NOMO-1 treated with DMSO at 0.1 percent for 48 hours (cell line): Measurements from ENCODE around the gene HOXD9.

Experiments used
- DNase-seq: peaks from one replicate; lab custom pipeline; 2025; ENCODE audit not compliant: unreplicated experiment; lab: John Stamatoyannopoulos, UW

HOXD9 gene

DNA sequence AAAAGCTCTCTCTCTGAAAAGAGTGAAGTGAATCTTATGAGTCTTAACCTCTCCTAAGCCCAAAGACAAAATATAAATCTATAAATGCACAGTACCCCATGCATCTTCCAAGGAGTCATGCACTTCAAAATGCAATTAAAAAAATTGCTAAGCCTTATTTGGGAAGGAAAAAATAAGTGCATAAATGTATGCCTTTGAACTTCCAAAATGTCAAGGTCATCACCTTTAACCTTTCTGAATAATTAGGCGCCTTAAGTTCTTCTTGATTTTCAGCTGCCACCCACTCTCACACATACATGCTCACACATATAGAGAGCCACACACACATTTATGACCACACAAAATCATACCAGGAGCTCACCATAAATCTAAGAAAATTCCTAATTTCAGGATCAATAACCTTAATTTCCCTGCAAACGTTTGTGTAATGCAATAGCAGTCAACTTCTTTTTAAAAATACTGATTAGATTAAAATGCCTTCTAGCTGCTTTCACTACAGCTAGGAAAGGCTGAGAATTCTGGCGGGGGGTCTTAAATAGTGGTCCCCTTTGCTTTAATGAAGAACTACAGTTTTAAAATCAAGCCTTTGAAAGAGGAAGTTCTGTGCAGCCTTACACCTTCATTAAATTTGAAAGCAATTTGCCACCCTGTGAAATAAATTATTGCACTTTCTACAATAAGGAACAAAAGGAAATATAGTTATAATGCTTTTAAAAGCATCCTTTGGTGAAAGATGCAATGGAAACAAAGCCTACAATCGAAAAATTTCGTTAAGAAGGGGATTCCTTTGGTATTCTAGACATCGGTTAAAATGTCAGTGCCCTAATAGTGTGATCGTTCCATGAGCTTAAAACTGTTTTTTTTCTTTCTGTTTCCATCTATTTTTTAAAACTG, 11.9 kb upstream of the HOXD9 start:
- DNase-seq, result no peak

DNA sequence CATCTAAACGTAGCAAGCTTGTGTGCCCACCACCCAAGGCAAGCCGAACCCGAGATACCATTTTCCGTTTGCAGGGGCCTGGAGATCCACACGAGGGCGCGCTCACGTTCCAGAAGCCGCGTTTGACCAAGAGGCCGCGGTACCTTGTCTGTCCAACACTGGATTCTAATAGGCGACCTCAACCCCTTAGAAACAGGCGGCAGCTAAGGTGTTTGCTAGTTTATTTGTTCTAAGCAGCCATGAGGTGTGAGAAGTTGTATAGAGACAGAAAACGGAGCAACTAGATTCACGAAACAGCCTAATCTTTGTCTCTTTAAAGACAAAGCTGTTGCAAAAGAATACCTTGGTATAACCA, 11.2 kb upstream of the HOXD9 start:
- DNase-seq, result no peak

DNA sequence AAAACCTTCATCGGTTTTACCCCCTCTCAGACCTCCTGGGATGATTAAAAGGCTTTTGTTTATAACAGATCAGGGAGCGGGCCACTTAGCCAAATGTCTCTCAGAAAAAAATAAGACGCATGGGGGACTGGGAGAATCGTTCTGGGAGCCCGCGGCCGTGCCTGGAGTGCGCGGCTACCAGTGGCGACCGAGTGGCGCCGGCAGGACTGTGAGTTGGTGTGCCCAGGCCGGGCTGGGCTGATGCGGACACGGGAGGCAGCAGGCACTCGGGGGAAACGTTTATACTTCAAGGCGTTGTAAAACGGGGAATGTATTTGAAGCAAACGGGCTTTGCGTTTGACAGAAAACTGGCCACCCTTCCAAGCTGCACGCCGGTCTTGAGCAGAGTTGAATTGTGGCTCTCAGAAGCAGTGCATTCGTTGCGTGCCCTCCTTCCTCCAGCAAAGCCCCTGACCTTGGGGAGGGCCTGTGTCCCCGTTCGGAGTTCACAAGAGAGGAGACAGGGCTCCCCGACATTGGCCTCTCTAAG, 10.6 kb upstream of the HOXD9 start:
- no peak for DNase-seq

DNA sequence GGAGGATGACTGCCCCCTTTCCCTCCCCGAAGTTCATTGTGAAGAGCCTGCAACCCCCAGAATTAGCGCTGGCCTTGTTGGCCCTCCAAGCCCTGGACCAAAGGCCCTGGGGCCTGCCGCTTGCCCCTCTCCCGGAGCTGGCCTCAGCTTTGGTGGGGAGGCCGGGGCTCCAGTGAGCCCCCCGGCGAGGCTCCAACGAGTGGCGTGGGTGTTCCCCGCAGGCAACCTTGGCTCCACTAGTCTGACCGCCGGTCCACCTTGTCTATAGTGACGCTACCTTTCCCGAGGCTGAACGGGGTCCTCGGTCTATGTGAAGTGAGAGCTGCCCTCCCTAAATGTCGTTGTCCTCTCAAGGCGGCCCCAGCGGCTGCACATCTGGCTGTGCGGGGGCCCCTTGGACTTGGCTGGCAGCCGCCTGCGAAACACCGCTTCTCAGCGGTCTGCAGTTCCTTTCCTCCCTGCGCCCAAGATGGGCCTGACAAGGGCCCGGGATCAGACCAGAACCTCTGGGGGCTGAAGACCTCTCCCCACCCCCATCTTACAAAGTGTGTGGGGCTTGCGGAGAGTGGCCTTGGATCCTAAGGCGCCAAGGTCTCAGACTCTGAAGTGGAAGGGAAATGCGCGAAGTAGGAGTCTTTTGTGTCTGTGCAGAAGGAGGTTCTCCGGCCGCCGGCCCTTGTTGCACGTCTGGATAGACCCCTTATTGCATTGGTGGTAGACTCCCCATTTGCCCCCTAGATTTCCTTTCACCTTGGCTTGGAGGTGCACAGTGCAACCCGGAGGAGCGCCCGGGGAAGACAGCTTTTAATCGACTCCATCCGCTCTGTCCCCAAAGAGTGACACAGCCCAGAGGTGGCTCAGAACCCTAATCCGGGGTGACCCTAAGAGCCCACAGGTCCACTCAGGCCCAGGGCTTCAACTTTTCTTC, 9.9 kb upstream of the HOXD9 start:
- no peak for DNase-seq

DNA sequence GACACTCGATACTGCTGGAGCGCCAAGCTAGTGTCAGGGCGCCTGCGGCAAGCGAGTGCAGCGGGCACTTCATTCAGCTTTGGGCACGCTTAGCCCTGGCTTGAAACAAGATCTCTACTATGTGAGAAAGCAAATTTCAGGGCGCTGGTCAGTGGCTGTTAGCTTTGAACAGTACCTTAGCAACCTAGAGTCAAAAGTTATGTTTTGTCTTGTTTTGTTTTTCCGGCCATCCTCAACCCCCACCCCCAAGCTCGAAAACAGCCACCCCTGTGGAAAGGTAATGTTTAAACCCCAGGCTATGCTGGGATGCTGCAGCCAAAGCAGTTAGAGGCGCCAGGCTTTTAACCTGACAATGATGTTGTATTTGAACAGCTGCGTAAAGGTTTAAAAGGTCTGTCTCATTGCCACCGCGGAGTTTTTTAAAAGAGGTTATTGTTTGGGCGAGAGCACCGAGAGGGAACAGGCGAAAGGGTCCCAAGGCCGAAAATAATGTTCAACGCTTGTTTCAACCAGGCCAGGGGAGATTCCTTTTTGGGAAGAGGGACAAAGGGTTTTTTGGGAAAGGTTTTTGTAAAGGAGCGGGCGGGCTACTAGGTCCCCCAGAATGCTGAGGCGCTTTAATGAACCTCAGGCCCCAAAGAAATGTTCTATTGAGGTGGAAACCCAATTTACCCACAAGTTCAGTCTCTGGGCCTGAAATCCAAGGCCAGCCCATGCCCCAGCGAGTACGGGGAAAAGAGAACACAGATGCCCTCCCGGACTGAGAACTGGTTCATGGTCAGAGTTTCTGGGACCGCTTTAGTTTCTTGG, 8.2 kb upstream of the HOXD9 start:
- DNase-seq, result no peak

DNA sequence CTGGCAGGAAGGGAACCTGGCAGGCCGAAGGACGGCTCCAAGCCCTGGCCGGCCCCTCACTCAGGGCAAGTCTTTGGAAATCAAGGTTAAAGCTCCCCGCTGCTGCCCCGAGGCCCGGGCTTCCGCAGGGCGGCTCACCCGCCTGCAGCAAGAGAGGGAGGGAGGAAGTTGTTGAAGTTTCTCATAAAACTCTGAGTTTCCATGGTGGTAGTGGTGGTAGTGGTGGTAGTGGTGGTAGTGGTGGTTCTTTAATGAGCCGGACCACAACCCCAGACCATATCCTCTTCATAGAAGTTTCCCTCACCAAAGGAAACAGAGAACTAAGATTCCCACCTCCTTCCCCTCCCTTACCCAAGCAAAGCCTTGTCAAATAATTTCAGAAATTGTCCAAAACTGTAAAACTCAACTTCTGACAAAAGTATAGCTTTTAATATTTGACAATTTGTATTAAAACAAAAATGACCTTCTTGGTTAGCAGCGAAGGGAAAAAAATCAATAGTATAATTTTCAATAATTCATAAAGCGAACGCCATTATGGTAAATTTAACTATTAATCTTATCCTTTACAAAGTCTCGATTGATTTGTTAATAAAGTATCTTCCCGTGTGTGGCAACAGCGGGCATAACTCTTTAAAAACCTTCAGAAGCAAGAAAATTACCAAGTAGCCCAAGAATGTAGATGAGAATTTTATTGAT, 7.4 kb upstream of the HOXD9 start:
- DNase-seq, result no peak

DNA sequence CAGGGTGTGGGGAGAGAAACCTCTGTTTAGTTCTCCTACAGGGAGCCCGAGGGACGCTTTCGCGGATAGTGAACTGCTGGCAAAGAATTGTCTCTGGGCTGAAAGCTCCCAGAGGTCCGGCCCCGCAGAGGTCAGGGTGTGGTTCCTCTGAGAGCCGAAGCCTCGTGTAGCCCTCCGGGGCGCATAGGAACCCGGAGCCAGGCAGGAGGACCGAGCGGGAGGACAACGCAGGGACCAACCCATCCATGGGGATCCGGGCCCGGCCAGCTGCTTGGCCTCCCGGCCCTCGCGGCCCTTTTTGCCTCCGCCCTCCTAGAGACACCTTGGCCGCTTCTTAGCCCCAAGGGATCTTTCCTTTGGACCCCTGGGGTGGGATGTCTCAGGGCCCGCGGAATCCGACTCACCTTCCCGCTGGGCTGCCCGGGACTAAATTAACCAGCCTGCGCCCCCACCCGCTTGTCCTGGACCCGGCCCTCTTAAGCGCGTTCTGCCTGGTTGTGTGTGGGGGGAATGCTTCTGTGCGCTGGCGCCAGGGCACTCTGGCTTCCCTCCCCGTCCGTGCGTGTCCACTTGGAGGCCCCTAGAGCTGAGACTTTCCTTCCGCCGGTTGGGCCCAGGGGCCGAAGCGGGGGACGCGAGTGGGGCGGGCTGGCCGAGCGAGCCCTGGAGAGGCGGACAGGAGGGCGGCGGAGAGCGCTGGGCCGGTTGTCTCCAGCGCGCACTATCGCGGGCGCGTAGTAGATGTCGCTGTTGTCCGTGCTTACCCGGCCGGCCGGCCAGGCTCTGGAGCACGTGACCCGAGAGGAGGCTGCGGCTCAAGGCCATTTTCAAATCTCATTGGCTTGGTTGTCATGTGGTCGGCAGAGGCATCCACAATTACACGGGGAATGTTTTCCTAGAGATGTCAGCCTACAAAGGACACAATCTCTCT, 6.4 kb upstream of the HOXD9 start, which contains the start of gene HOXD10:
Gene HOXD10, plus strand, starts transcription at position 896 of the 931 bp plus-strand sequence. CDS start 56 bp downstream, outside the sequence.
- DNase-seq, result no peak

DNA sequence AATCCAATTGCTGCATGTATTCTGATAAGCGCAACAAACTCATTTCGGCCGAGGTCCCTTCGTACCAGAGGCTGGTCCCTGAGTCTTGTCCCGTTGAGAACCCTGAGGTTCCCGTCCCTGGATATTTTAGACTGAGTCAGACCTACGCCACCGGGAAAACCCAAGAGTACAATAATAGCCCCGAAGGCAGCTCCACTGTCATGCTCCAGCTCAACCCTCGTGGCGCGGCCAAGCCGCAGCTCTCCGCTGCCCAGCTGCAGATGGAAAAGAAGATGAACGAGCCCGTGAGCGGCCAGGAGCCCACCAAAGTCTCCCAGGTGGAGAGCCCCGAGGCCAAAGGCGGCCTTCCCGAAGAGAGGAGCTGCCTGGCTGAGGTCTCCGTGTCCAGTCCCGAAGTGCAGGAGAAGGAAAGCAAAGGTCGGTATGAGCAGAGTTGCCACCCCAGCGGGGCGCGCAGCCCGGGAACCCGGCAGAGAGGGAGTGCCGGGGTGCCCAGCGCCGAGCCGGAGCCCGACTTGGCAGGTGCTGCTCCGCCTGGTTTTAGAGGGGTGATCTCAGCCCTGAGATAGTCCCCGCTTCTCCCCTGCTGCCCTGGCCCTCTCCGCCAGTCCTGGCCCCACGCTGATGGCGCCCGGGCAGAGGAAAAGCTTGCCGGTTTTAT, 5.2 kb upstream of the HOXD9 start:
- no peak for DNase-seq

DNA sequence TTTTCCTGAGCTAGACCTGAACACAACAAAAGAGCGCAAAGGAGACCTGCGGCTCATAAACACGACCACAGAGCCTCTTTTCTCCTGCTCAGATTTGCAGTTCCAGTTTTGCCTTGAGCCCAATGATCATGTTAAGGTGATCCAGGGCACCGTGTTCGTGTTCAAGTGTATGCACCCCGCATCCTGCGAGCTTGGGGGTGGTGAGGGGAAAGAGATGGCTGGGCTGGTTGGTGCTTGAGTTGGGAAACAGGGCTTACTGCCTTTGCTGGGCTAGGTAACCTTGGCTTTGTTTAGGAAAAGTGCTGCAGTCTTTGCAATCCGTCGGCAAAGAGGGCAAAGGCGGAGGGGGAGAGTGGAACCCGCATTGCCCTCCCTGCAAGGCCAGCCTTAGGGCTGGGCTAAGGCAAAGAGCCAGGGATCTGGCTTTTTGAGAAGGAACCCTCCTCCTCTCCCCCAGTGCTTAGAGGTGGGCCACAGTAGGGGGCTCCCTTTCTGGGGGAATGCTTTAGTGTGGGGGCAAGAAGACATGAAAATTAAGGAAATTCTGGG, 4.6 kb upstream of the HOXD9 start:
- no peak for DNase-seq

DNA sequence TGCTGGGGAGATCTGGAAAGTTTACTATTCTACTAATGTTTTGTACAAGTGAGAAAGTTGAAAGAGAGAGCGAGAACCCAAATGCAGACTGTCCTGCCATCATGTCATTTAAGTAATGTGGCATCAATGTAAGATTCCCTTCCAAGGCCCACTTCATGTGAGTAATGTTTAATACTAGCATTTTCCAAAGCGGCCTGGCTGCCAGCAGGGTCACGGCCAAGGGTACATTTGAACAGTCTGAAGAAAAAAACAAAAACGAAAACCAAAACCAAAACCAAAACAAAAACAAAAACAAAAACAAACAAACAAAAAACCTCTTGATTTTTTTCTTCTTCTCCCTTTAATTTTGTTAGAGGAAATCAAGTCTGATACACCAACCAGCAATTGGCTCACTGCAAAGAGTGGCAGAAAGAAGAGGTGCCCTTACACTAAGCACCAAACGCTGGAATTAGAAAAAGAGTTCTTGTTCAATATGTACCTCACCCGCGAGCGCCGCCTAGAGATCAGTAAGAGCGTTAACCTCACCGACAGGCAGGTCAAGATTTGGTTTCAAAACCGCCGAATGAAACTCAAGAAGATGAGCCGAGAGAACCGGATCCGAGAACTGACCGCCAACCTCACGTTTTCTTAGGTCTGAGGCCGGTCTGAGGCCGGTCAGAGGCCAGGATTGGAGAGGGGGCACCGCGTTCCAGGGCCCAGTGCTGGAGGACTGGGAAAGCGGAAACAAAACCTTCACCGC, 3.7 kb upstream of the HOXD9 start:
- peak; percentile 23 for DNase-seq

DNA sequence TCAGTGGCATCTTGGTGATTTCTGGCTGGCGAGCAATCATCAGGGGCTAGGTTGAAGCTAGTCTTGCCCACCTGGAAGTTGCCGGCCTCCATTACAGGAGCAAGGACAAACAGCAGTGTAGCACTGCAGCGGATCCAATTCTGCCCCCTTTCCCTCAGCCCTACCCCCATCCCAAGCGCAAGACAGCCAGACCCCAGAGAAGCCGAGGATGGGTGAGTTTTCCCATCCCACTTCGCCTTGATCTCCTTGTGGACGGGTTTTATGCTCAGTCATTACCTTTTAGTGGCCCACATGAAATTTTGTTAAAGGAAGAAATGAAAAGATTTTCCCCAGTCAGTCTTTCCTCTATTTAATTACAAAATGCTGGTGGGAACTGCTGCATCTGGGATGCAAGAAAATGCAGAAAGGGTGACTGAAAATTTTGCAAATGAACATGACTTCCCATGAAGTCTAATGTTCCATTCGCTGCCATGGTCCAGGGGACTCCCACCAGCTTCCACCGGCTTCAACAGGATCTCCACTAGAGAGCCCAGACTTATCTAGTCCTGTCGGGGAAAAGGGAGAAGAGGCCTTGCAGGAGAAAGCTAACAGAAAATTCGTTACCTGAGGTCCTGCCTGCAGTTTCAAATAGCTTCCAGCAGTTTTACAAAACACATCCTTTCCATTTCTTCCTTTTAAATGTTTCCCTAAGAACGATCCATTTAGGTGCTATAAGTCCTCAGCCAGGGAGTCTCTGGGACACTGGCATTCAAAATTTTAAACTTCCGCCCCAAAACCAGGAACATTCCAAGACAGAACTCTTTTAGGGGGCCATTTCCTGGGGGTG, 1.9 kb upstream of the HOXD9 start:
- DNase-seq, result no peak

DNA sequence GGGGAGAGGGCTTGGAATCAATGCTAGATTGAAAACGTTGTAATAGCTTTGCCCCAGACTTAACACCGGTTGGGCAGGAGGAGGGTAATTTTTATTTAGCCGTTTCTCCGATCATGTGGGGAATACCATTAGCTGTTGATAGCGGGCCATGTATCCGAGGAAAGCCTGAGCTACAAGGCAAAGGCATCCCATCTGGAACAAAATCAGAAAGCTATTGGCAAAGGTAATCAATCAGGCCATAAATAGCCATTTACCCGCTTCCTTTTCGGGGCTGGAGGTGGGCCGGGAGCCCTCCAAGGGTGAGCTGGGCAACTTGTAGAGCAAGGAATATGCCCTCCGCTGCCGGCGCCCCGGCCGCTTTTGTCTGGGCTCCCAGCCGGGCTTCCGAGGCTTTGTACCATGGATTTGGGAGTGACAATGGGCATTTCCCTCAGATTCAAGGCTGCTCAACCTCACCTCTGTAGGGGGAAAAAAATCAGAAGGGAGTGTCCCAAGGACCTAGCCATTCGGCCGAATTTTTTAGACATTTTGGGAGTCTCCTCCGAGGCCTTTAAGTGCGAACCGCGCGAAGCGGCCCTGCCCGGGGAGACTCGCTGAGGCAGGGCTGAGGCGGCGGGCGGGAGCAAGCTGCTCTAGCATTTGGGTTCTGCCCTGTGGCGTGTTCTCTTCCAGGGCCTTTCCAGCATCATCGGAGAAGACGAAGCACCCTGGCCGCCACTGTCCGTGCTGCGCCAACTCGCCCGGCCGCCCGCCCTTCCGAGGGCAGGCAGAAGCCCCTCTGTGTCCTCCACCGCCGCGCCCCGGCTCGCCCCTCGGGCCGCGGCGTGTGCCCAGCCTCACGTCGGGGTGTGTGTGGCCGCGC, 1.1 kb upstream of the HOXD9 start:
- no peak for DNase-seq

DNA sequence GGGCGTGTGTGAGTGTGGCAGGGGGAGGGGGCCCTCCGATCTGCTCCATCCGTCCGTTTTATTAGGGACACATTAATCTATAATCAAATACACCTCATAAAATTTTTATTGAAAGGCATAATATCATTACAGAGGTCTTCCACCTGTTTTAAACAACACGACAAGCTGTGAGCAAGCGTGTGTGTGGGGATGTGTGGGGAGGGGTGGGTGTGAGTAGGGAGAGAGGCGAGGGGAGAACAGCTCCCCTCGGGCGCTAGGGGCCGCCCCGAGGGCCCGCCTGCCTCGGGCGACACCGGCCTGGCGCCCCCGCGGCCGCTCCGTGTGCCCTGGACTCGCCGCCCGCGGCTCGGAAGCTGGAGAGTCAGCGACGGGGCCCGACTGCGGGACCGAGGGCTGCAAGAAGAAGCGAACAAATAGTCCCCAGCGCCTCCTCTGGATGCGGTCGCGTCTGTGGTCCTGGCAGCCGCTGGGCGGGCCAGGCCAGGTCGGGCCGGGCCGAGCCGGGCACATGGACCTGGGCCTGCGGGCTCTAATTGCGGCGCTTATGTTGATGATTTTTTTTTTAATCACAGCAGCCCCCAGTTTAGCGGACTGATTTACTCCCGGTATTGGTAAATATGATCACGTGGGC, 352 bp upstream of the HOXD9 start:
- no peak for DNase-seq

DNA sequence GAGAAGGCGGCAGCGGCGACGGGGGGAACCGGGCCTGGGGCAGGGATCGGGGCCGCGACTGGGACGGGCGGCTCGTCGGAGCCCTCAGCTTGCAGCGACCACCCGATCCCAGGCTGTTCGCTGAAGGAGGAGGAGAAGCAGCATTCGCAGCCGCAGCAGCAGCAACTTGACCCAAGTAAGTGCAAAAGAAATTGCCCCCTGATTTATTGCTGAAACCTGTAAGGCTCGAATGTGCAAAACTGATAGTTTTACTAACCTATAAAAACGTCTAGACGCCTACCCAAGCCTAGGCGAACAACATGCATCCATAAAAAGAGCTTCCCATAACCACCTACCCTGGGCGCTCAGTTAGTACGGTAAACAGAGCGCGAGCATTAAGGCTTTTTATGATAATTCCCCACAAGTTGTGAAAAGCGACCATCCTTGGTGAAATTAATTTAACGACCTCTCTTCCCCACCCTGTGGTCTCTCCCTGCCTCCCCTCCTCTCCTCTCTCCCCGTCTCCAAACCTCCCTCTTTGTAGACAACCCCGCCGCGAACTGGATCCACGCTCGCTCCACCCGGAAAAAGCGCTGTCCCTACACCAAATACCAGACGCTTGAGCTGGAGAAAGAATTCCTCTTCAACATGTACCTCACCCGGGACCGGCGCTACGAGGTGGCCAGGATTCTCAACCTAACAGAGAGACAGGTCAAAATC, 1.0 kb downstream of the HOXD9 start:
- no peak for DNase-seq
